ENCODE results near the gene CACNG8. TPM values are rescaled to one million over a fixed set of nuclear protein-coding genes. Genes with fewer than 3 reads are reported as not detected.

Gene CACNG8
- total RNA-seq = under 1 TPM in 2 of 5 donors, not detected in 3; under 0.01 to 0.45 TPM
- polyA plus RNA-seq = under 1 TPM in 2 of 3 donors, not detected in 1; under 0.01 to 0.03 TPM
- long read RNA-seq, donor 1 = 0 reads
- long read RNA-seq, donor 2 = 0 reads
- long read RNA-seq, donor 3 = 0 reads
- long read RNA-seq, donor 4 = 0 reads
- long read RNA-seq, donor 5 = 0 reads
- long read RNA-seq, donor 6 = 0 reads
- long read RNA-seq, donor 7 = 0 reads
- long read RNA-seq, donor 8 = 0 reads
- long read RNA-seq, donor 9 = 0 reads
- long read RNA-seq, donor 10 = 0 reads

DNA sequence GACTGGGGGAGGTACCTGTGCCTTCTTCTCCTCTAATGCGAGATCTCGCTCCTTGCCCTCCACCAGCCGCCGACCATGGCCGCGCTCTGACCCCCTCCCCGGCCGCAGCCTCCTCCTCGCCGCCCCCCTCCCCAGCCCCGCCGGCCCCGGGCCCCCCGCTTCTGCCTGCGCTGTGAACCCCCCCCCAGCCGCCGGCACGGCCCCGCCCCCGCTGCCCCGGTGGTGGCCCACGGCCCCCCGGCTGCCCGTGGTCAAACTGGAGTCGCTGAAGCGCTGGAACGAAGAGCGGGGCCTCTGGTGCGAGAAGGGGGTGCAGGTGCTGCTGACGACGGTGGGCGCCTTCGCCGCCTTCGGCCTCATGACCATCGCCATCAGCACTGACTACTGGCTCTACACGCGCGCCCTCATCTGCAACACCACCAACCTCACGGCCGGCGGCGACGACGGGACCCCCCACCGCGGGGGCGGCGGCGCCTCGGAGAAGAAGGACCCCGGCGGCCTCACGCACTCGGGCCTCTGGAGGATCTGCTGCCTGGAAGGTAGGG is at the start of gene CACNG8:
TSS of gene CACNG8 (plus strand) at position 51 of the 545 bp plus-strand sequence.
- WGBS, 5 donors = 5 to 10% (median 5%) methylated on average over 10 to 53 of the region's 55 CpGs
- no peak for DNase-seq
- TF ChIP-seq CTCF (IDR thresholded peaks at IDR 0.05) = no peak
- H3K4me1 ChIP-seq = peaks cover 0 to 9% (median 3%) of the 10 kb centered on the region in 4 donors
- H3K27ac ChIP-seq = no peak within 1 kb of the TSS
- H3K36me3 ChIP-seq = no peaks in the 10 kb centered on the region
- intact Hi-C loops (cut with DNase I; ENCODE audit: low total_unique reads) = no loop called here
- peaks cover 0 to 4% (median 0%) of the 10 kb centered on the region in 4 donors for H3K9me3 ChIP-seq
- no peak within 1 kb of the TSS for H3K4me3 ChIP-seq
- H3K27me3 ChIP-seq = peaks cover 25 to 98% (median 69%) of the 10 kb centered on the region in 3 donors

DNA sequence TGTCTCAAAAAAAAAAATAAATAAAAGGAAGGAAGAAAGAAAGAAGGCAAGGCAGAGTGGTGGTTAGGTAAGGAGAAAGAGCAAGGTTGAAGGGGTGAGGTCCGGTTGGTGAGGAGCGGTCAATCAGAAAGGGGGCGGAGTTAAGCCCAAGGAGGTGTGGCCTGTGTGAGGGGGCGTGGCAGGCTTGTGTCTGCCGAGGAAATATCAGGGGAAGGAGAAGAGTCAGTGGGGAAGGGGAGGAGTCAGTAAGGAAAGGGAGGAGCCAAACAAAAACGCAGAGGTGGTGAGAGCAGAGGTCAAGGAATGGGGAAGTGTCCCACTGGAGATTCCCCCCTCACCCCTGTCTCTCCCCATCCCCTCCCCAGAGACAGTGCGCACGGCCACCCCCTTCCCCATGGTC is 47.7 kb upstream of the CACNG8 start:
- Histone ChIP-seq H3K9me3 (no peaks in the 10 kb centered on the region), H3K4me1 (peaks cover 0 to 3% (median 0%) of the 10 kb centered on the region in 4 donors), H3K36me3 (no peaks in the 10 kb centered on the region), H3K27me3 (peaks cover 0 to 71% (median 38%) of the 10 kb centered on the region in 3 donors), H3K27ac (no peak overlapping the region), H3K4me3 (no peak overlapping the region)
- WGBS, 5 donors = 43 to 62% (median 55%) methylated on average over 6 to 8 of the region's 8 CpGs
- no peak for DNase-seq
- intact Hi-C loops (cut with DNase I; ENCODE audit: low total_unique reads) = no loop called here
- no peak for TF ChIP-seq EP300 (IDR thresholded peaks at IDR 0.05)

DNA sequence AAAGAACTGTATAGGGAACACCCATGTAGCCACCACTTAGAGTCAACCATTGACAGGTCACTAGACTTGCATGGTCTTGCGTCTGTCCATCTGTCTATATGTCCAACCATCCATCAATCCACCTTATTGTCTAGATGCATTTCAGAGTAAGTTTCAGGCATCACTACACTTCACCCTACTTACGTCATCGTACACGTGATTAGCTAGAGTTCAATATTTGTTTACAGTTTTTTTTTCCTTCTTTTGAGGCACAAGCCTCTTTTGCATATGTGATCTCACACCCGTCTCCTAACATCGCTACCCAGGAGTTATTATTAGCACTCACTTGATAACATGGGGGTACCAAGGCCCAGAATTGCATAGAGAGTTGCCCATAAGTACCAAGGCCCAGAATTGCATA is 46.7 kb upstream of the CACNG8 start:
- 55 to 71% (median 63%) methylated on average over 6 of the region's 6 CpGs for WGBS, 5 donors
- DNase-seq = no peak
- intact Hi-C loops (cut with DNase I; ENCODE audit: low total_unique reads) = no loop called here
- H3K4me3 ChIP-seq = no peak overlapping the region
- no peak for TF ChIP-seq CTCF (IDR thresholded peaks at IDR 0.05)
- no peak for TF ChIP-seq POLR2AphosphoS5 (IDR thresholded peaks at IDR 0.05)
- TF ChIP-seq POLR2A (IDR thresholded peaks at IDR 0.05) = no peak
- no peak for TF ChIP-seq EP300 (IDR thresholded peaks at IDR 0.05)
- peaks cover 0 to 61% (median 28%) of the 10 kb centered on the region in 3 donors for H3K27me3 ChIP-seq
- no peaks in the 10 kb centered on the region for H3K36me3 ChIP-seq
- no peak overlapping the region for H3K27ac ChIP-seq
- H3K9me3 ChIP-seq = no peaks in the 10 kb centered on the region
- no peaks in the 10 kb centered on the region for H3K4me1 ChIP-seq

DNA sequence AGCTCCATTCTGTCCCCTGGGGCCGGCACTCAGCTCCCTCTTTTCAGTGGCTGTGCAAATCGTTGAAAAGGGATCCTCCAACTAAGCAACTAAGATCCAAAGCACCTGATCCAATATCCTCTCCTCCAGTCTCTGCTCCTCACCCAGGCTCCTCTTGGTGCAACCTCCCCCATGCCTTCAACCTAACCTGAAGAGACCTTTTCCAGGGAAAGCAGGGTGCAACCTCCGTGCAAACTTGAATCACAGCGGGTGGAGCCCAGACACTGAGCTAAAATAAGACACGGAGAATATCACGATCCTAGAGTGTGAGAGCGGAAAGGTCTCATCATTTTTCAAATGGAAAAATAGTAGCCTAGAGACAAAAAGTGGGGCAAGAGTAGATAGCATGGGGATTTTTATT is 45.4 kb upstream of the CACNG8 start:
- intact Hi-C loops (cut with DNase I; ENCODE audit: low total_unique reads) = no loop called here
- no peaks in the 10 kb centered on the region for H3K4me1 ChIP-seq
- DNase-seq = no peak
- H3K27me3 ChIP-seq = peaks cover 0 to 47% (median 14%) of the 10 kb centered on the region in 3 donors
- no peaks in the 10 kb centered on the region for H3K36me3 ChIP-seq
- no peak overlapping the region for H3K27ac ChIP-seq
- no peaks in the 10 kb centered on the region for H3K9me3 ChIP-seq
- no peak overlapping the region for H3K4me3 ChIP-seq
- TF ChIP-seq POLR2A (IDR thresholded peaks at IDR 0.05) (no peak), EP300 (IDR thresholded peaks at IDR 0.05) (no peak), CTCF (IDR thresholded peaks at IDR 0.05) (no peak), POLR2AphosphoS5 (IDR thresholded peaks at IDR 0.05) (no peak)
- WGBS, 5 donors = 77 to 88% (median 82%) methylated on average over 7 of the region's 7 CpGs

GRCh38 chr19:53927739-53928138 is 35.0 kb upstream of the CACNG8 start:
- Histone ChIP-seq H3K4me3 (no peak overlapping the region), H3K27ac (no peak overlapping the region), H3K4me1 (no peaks in the 10 kb centered on the region), H3K27me3 (peaks cover 0 to 7% (median 0%) of the 10 kb centered on the region in 3 donors), H3K9me3 (no peaks in the 10 kb centered on the region), H3K36me3 (no peaks in the 10 kb centered on the region)
- intact Hi-C loops (cut with DNase I; ENCODE audit: low total_unique reads) = no loop called here
- DNase-seq = peak in 1 of 2 donors; percentile 87
- TF ChIP-seq CTCF (IDR thresholded peaks at IDR 0.05) (no peak), POLR2AphosphoS5 (IDR thresholded peaks at IDR 0.05) (no peak), POLR2A (IDR thresholded peaks at IDR 0.05) (no peak), EP300 (IDR thresholded peaks at IDR 0.05) (no peak)
- 22 to 31% (median 27%) methylated on average over 3 to 8 of the region's 8 CpGs for WGBS, 5 donors

Measured in stomach (tissue), 19 donors.